ENCODE measurements around the gene DLG5. TPM values are rescaled to one million over a fixed set of nuclear protein-coding genes. Genes with fewer than 3 reads are reported as not detected.

Gene DLG5
- polyA plus RNA-seq, 1 donor from 2014 or later, result 0.10 TPM

- Mint-ChIP-seq H3K27ac (peak overlapping the region in 2 of 3 donors; percentile 76 to 82), H3K4me3 (no peak overlapping the region), H3K27me3 (no peaks in the 10 kb centered on the region), H3K9me3 (no peaks in the 10 kb centered on the region), H3K4me1 (no peaks in the 10 kb centered on the region), H3K36me3 (no peaks in the 10 kb centered on the region)
Measured at GRCh38 chr10:77844713-77845445, 81.7 kb downstream of the DLG5 start.

DNA sequence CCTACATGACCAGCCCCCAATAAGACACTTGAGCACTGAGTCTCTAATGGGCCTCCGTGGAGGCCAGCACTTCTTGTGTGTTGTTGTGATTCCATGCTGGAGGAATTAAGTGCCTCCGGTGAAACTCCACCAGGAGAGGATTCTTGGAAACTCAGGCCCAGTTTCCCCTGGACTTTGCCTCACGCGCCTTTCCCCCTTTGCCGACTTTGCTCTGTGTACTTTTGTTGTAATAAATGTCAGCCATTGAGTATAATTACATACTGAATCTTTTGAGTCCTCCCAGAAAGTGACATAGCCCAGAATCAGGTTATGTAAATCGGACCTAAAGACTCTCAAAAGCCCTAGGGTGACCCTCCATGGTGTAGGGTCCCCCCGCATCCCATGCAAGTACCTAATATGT lies 82.4 kb downstream of the DLG5 start:
- H3K4me3 Mint-ChIP-seq, result no peak overlapping the region
- no peaks in the 10 kb centered on the region for H3K27me3 Mint-ChIP-seq
- H3K4me1 Mint-ChIP-seq, result no peaks in the 10 kb centered on the region
- H3K27ac Mint-ChIP-seq, result peak overlapping the region in 1 of 3 donors; percentile 76
- no peaks in the 10 kb centered on the region for H3K9me3 Mint-ChIP-seq
- H3K36me3 Mint-ChIP-seq, result no peaks in the 10 kb centered on the region

DNA sequence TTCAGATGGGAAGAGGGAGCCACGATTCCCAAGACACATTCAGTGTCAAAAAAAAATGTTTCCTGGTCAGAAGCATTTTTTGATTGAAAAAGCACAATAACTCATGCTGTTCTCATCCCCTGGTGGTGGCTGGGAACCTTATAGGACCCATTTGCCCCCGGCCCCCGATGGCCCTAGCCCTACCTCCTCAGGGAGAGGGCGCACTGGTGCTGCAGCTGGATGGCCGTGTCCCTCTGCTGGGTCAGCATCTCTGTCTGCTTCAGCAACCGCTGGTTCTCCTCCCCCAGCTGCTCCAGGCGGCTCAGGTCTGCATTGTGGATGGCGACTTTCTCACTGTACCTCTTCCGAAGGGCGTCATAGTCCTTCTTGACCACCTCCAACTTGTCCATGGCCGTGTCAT lies 83.3 kb downstream of the DLG5 start:
- no peaks in the 10 kb centered on the region for H3K36me3 Mint-ChIP-seq
- no peak overlapping the region for H3K4me3 Mint-ChIP-seq
- H3K9me3 Mint-ChIP-seq, result no peaks in the 10 kb centered on the region
- no peaks in the 10 kb centered on the region for H3K27me3 Mint-ChIP-seq
- no peaks in the 10 kb centered on the region for H3K4me1 Mint-ChIP-seq
- H3K27ac Mint-ChIP-seq, result no peak overlapping the region

GRCh38 chr10:77842652-77843212 lies 83.8 kb downstream of the DLG5 start:
- no peaks in the 10 kb centered on the region for H3K27me3 Mint-ChIP-seq
- no peaks in the 10 kb centered on the region for H3K36me3 Mint-ChIP-seq

GRCh38 chr10:77841711-77842375 lies 84.7 kb downstream of the DLG5 start:
- H3K9me3 Mint-ChIP-seq, result no peaks in the 10 kb centered on the region
- peak overlapping the region in 1 of 4 donors; percentile 75 for H3K4me3 Mint-ChIP-seq

More at GRCh38 chr10:77842652-77843212, 83.8 kb downstream of the DLG5 start:
- Mint-ChIP-seq H3K9me3 (no peaks in the 10 kb centered on the region), H3K27ac (no peak overlapping the region), H3K4me3 (no peak overlapping the region), H3K4me1 (peaks cover 0 to under 1% (median 0%) of the 10 kb centered on the region in 3 donors)

GRCh38 chr10:77840636-77841035 lies 85.9 kb downstream of the DLG5 start:
- no peaks in the 10 kb centered on the region for H3K36me3 Mint-ChIP-seq
- H3K4me1 Mint-ChIP-seq, result peaks cover 6 to 10% (median 9%) of the 10 kb centered on the region in 3 donors
- H3K9me3 Mint-ChIP-seq, result no peaks in the 10 kb centered on the region
- H3K27ac Mint-ChIP-seq, result no peak overlapping the region
- no peak overlapping the region for H3K4me3 Mint-ChIP-seq
- H3K27me3 Mint-ChIP-seq, result no peaks in the 10 kb centered on the region

More at GRCh38 chr10:77841711-77842375, 84.7 kb downstream of the DLG5 start:
- H3K36me3 Mint-ChIP-seq, result no peaks in the 10 kb centered on the region
- H3K4me1 Mint-ChIP-seq, result peaks cover 0 to 5% (median 1%) of the 10 kb centered on the region in 3 donors
- peak overlapping the region in 1 of 3 donors; percentile 31 for H3K27ac Mint-ChIP-seq
- no peaks in the 10 kb centered on the region for H3K27me3 Mint-ChIP-seq

DNA sequence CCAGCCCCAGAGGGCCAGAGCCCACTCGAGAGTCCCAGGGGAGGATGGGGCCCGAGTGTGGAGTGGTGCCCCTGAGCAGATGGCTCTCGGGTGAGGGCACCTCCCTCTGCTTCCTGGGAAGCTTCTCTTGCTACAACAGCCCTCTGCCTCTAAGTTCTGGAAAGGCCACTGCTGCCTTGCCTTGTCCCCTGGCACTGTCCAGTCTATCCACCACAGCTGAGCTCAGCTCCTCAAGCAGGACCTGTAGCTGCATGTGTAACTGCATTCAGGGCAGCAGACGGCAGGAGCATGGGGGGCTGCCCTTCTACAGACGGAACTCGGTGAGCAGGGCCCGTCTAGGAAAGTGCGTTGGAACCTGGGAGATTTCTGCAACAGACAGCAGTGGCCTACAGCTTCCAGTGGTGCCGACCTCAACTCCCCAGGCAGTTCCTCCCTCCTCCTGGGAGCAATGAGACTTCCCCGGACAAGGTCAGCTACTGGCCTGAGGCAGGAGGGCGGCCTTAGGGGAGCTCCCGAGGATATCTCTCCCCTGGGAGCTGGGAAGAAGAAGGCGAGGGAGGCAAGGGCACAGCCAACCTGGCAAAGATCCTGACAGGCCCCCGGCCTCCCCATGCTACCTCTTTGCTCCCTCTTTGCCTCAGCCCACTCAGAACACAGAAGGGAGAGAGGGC lies 88.5 kb downstream of the DLG5 start:
- Mint-ChIP-seq H3K27ac (peak overlapping the region in 1 of 3 donors; percentile 57), H3K27me3 (no peaks in the 10 kb centered on the region), H3K36me3 (no peaks in the 10 kb centered on the region), H3K4me1 (peaks cover 6 to 15% (median 13%) of the 10 kb centered on the region in 3 donors), H3K4me3 (peak overlapping the region in 1 of 4 donors; percentile 49), H3K9me3 (no peaks in the 10 kb centered on the region)

DNA sequence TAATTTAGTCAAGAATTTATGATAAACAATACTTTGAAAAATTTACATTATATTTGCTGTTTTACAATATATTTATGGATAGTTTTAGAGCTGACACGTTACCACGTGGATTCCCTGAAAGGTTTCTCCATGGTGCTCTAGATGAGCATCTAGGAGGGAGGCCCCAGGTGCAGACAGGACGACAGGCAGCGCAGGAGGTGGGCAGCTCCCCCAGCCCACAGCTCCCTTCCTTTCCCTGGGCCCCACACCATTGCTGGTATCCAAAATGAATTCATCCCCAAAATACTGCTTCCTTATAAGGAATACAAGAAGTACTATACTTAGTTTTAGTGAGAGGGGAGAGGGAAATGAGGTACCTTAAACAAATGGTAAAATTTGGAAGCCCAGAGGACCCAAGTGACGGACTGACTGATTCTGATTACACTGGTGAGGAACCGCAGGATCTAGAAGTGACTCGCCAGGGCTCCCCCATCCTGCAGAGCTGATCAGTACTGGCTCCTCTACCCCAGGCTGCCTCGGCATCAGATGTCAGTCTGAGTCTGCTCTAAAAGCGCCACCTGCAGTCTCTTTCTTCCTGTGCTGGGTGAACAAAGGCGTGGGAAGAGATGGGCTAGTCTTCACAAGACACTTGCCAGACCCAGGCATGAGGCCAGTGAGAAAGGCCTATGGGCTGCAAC lies 89.2 kb downstream of the DLG5 start:
- peak overlapping the region in 2 of 4 donors; percentile 49 to 79 for H3K4me3 Mint-ChIP-seq
- peak overlapping the region; percentile 16 to 57 (median 53) for H3K27ac Mint-ChIP-seq

DNA sequence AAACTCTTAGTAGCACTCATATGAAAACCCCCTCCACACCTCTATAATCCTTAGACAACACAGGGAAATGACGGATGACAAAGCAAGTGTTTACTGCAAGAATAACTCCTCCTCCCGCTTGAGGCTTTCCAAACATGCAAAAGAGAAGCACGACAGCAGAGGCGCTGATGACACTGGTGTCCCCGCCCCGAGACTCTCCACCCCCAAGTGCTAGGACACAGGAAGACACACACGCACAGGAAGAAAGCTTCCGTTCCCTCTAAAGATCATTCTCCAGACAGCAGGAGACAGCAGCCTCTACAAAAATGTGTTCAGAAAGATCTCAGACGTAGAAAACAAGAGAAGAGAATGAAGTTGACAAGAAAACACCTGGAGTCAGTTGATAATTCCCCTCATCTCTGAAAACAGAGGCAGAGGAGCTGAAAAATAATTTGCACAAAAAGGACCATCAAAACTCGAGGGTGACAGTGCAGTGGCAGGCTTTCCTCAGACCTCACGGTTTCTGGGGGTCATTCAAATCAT lies 90.2 kb downstream of the DLG5 start:
- H3K9me3 Mint-ChIP-seq, result no peaks in the 10 kb centered on the region
- H3K27ac Mint-ChIP-seq, result peak overlapping the region in 2 of 3 donors; percentile 30 to 69
- H3K4me1 Mint-ChIP-seq, result peaks cover 6 to 15% (median 13%) of the 10 kb centered on the region in 3 donors
- H3K36me3 Mint-ChIP-seq, result no peaks in the 10 kb centered on the region
- H3K4me3 Mint-ChIP-seq, result peak overlapping the region; percentile 7 to 86 (median 69)
- H3K27me3 Mint-ChIP-seq, result no peaks in the 10 kb centered on the region

More for the DNA sequence above, 89.2 kb downstream of the DLG5 start:
- H3K27me3 Mint-ChIP-seq, result no peaks in the 10 kb centered on the region
- H3K9me3 Mint-ChIP-seq, result no peaks in the 10 kb centered on the region
- peaks cover 6 to 15% (median 13%) of the 10 kb centered on the region in 3 donors for H3K4me1 Mint-ChIP-seq
- H3K36me3 Mint-ChIP-seq, result no peaks in the 10 kb centered on the region

GRCh38 chr10:77835669-77836086 lies 90.9 kb downstream of the DLG5 start:
- H3K27me3 Mint-ChIP-seq, result no peaks in the 10 kb centered on the region
- no peaks in the 10 kb centered on the region for H3K9me3 Mint-ChIP-seq
- H3K36me3 Mint-ChIP-seq, result no peaks in the 10 kb centered on the region
- peaks cover 6 to 15% (median 13%) of the 10 kb centered on the region in 3 donors for H3K4me1 Mint-ChIP-seq
- peak overlapping the region in 1 of 4 donors; percentile 86 for H3K4me3 Mint-ChIP-seq
- H3K27ac Mint-ChIP-seq, result peak overlapping the region; percentile 30 to 69 (median 59)

- Mint-ChIP-seq H3K9me3 (no peaks in the 10 kb centered on the region), H3K4me1 (peaks cover 6 to 15% (median 13%) of the 10 kb centered on the region in 3 donors), H3K27ac (peak overlapping the region in 2 of 3 donors; percentile 59 to 79), H3K36me3 (no peaks in the 10 kb centered on the region), H3K27me3 (no peaks in the 10 kb centered on the region), H3K4me3 (no peak overlapping the region)
Measured at GRCh38 chr10:77834943-77835668, 91.4 kb downstream of the DLG5 start.

DNA sequence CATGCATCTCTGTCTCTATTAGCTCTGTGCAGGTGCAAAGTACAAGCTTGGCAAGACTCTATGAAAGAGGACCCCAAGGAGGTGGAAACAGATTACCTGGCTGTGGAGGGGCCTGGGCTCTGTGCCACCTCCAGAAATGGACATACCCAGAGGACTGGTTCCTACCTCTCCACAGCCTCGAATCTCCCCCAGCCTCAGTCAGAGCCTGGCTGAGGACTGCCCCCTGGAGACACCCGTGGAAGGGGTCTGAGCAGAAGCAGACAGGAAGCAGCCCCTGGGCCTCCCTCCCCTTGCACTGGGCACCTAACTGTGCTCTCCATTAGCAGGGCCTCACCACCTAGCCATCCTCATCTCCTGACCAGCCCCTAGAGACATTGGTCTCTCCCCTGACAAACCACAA lies 92.0 kb downstream of the DLG5 start:
- Mint-ChIP-seq H3K27ac (peak overlapping the region in 1 of 3 donors; percentile 79), H3K27me3 (no peaks in the 10 kb centered on the region), H3K9me3 (no peaks in the 10 kb centered on the region), H3K4me1 (peaks cover 6 to 15% (median 13%) of the 10 kb centered on the region in 3 donors), H3K36me3 (no peaks in the 10 kb centered on the region), H3K4me3 (no peak overlapping the region)

DNA sequence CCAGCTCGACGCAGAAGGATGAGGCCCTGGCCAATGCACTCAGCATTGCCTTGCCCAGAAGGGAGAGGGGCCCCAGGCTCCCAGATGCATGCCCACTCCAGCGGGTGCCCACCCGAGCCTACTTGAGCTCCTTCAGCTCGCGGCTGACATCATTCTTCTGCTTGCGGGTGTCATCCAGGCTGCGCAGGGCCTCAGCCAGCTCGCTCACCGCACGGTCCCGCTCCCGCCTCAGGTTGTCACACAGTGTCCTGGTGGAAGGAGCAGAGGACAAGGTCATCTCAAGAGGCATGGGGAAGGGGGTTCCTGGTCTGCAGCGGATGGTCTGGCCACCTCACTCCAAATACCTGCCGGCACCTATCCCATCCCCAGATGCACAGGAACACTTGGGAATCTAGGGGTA lies 92.8 kb downstream of the DLG5 start:
- H3K27ac Mint-ChIP-seq, result no peak overlapping the region
- H3K9me3 Mint-ChIP-seq, result no peaks in the 10 kb centered on the region
- peaks cover 6 to 15% (median 13%) of the 10 kb centered on the region in 3 donors for H3K4me1 Mint-ChIP-seq
- H3K4me3 Mint-ChIP-seq, result no peak overlapping the region
- no peaks in the 10 kb centered on the region for H3K36me3 Mint-ChIP-seq
- no peaks in the 10 kb centered on the region for H3K27me3 Mint-ChIP-seq

DNA sequence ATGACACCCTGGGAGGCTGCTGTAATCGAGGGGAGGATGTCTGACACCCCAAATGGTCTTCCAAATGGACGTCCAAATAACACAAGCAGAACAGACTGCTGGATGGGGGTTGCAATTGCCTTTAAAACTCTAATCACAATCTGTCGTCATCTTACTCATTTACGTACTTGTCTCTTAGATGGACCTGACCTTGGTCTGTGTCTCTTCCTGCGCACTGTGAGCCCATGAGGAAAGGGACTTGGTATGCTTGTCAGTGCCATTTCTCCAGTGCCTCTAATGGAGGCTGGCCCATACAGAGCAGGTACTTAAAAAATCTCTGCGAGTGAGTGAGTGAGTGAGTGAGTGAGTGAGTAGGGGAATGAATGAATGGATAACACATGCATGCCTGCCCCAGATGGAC lies 93.3 kb downstream of the DLG5 start:
- H3K4me3 Mint-ChIP-seq, result no peak overlapping the region
- peaks cover 6 to 15% (median 13%) of the 10 kb centered on the region in 3 donors for H3K4me1 Mint-ChIP-seq
- H3K27ac Mint-ChIP-seq, result no peak overlapping the region
- H3K36me3 Mint-ChIP-seq, result no peaks in the 10 kb centered on the region
- H3K27me3 Mint-ChIP-seq, result no peaks in the 10 kb centered on the region
- no peaks in the 10 kb centered on the region for H3K9me3 Mint-ChIP-seq

Measured in IgD-negative memory B cell (primary cell).